ENCODE results near the gene BAG1.

The BAG1 gene

GRCh38 chr9:33264473-33265177 is at the start of gene BAG1, which contains the start of gene CHMP5:
TSS of gene BAG1 (minus strand) at chr9:33264708.
TSS of gene CHMP5 (plus strand) at chr9:33265049. CDS start at chr9:33265079, 30 bp downstream.
- peak; percentile 87 for DNase-seq

- no peak for DNase-seq
These were observed 47.4 kb upstream of the BAG1 start for GRCh38 chr9:33311953-33312352.

- no peak for DNase-seq
These were observed 46.2 kb upstream of the BAG1 start for GRCh38 chr9:33310748-33311147.

- no peak for DNase-seq
These were observed 45.4 kb upstream of the BAG1 start for GRCh38 chr9:33309903-33310302.

DNA sequence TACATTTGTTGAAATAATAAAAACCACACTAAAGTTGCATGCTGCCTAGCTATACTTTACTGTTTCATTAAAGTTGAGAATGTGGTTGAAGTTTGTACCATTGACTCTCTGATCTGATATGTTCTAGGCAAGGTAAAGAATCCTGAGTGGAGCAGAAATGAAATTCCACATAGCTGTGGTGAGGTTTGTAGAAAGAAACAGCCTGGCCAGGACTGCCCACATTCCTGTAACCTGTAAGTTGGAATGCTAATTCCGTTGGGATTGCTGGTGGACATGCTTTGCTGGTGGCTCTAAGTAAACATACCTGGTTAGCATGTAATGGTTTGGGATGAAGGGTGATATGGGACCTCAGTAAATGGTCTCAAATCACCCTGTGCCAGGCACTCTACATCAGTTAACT is 42.6 kb upstream of the BAG1 start:
- DNase-seq, result no peak

GRCh38 chr9:33306037-33306436 is 41.5 kb upstream of the BAG1 start:
- no peak for DNase-seq

GRCh38 chr9:33304362-33304761 is 39.9 kb upstream of the BAG1 start:
- no peak for DNase-seq

DNA sequence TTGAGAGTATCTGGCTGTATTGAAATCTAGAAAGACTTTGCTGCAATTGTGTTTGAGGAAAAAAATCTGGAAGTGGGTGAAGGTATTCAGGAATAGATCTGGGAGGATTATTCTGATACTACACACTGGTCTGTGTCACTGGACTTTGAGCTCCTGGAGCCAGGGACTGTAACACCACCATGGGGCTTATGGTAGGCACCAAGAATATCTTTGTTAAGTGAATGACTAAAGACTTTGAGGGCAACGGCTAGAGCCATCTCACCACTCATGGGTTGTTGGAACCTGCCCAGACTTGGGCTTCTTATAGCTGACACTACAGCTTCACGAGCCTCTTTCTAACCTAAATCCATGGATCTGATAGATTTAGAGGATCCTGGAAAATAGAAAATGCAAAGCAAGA is 36.0 kb upstream of the BAG1 start:
- no peak for DNase-seq

- no peak for DNase-seq
These were observed 32.9 kb upstream of the BAG1 start for GRCh38 chr9:33297432-33297831.

GRCh38 chr9:33295571-33295970 is 31.1 kb upstream of the BAG1 start:
- DNase-seq, result no peak

DNA sequence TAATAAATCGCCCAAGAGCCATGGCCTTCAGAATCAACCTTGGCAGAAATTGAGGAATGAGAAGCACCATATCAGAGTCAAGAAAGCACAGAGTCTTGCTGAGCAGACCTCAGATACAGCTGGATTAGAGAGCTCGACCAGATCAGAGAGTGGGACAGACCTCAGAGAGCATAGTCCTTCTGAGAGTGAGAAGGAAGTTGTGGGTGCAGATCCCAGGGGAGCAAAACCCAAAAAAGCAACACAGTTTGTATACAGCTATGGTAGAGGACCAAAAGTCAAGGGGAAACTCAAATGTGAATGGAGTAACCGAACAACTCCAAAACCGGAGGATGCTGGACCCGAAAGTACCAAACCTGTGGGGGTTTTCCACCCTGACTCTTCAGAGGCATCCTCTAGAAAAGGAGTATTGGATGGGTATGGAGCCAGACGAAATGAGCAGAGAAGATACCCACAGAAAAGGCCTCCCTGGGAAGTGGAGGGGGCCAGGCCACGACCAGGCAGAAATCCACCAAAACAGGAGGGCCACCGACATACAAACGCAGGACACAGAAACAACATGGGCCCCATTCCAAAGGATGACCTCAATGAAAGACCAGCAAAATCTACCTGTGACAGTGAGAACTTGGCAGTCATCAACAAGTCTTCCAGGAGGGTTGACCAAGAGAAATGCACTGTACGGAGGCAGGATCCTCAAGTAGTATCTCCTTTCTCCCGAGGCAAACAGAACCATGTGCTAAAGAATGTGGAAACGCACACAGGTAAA is 30.3 kb upstream of the BAG1 start:
- DNase-seq, result no peak

DNA sequence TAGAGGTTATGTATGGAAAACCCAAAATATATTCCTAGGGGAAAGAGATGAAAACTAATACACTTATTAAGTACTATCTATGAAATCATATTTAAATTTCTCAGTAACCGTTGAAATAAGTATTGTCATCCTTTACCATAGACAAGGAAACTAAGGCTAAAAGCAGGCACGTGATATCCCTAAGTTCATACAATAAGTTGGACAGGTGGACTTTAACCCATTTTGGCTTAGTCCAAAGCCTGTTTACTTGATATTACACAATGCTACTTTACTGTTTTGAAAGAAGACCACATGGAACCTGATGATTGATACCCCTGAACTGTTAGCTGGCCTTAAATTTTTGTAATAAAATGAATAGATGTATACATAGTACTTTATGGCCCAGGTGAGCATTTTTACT is 29.3 kb upstream of the BAG1 start:
- DNase-seq, result no peak

GRCh38 chr9:33291901-33292300 is 27.4 kb upstream of the BAG1 start:
- no peak for DNase-seq

GRCh38 chr9:33291031-33291397 is 26.5 kb upstream of the BAG1 start:
- no peak for DNase-seq

GRCh38 chr9:33290247-33291030 is 25.9 kb upstream of the BAG1 start, which contains the start of gene NFX1:
TSS of gene NFX1 (plus strand) at chr9:33290516. CDS start at chr9:33290573, 57 bp downstream.
- peak; percentile 80 for DNase-seq

- DNase-seq, result no peak
These were observed 25.4 kb upstream of the BAG1 start for GRCh38 chr9:33289936-33290246.

DNA sequence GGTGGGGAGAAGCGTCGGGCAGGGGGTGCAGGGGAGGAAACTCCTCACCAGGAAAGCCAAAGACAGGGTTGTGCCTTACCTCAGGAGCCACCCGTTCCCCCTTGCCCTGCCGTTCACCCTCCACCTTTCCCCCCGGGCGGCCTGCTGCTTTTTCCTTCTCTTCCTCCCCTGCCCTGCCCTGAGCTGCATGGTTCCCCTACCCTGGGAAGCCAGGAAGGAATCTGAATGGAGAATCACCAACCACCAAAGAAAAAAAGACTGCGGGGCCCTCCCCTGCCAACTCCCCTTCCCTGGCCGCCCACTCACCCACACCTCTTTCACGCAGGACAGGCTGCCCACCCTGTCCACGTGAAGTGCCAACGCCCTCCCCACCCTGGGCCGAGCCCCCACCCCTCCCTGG is 25.0 kb upstream of the BAG1 start:
- no peak for DNase-seq

- no peak for DNase-seq
These were observed 24.4 kb upstream of the BAG1 start for GRCh38 chr9:33288828-33289483.

DNA sequence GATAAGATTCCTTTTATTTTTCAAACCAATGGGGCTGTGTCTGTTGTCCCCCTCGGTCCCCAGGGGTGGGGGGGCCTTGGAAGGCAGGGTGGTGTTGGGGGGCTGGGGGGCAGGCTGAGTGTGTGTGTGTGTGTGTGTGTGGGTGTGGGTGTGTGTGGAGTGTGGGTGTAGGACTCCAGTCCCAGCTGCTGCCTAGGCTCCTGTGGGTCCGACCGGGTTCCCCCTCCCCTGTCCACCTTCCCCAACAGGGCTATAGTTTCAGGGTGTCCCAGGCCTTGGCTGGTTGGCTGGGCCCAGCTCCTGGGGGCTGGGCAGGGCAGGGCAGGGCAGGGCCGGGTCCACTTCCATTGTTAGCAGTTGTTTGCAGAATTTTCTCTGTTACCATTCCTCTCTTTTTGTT is 23.7 kb upstream of the BAG1 start:
- no peak for DNase-seq

DNA sequence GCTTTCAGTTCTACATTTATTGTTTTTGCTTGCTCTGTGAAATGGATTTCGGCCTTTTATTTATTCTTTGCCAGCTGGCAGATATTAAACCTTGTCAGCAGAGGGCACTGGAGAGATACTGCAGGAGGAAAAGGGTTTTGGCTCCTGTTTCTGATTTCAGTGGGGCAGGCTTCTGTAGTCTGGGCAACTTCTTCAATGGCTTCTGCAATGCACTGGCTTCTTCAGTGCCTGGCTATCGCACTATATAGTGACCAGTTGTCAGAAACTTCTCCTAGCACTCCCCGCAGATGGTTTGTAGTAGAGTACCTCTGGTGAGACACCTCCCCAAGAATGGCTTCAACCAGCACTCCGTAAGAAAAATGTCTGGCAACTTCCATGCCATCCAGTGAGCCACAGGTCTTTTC is 22.6 kb upstream of the BAG1 start:
- no peak for DNase-seq

GRCh38 chr9:33285502-33285901 is 21.0 kb upstream of the BAG1 start:
- DNase-seq, result no peak

DNA sequence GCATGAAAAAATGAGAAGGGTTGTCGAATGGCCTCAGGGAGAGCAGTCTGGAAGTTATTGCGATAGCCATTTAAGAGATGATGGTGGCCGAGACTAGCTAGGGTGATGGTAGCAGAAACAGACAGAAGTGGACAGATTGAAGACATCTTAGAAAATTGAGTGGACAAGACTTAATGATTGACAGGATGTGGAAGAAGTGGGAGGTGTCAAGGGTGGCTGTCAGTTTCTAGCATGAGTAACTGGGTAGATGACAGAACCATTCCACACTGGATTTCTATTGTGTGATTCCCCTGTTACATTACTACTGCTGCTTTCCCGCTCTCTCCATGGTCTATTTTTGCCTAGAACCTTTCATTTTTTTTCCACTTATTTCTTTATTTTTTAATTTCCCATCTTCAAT is 13.0 kb upstream of the BAG1 start:
- DNase-seq, result no peak

GRCh38 chr9:33273972-33274328 is 9.4 kb upstream of the BAG1 start:
- DNase-seq, result no peak
